GM23248 (cell line): Measurements from ENCODE around the gene SUZ12. TPM values are rescaled to one million over a fixed set of nuclear protein-coding genes. Genes with fewer than 3 reads are reported as not detected.
"Not testable (repeated sequence)": the region's sequence is repeated elsewhere in the genome, so short reads cannot be mapped to it uniquely, and the experiment has no call there.

Source experiments
- DNase-seq: peaks from one replicate; pipeline ENCODE4 v3.0.0-alpha.2; 2015
- H2AFZ ChIP-seq: fragments of 200-600 bp; sonication (generic); 2 replicates; pipeline ENCODE4 v1.6.1; 2016; ENCODE audit warnings: antibody characterized with exemption
- H3F3A ChIP-seq: fragments of 200-600 bp; sonication (generic); 2 replicates; pipeline ENCODE4 v1.6.1; 2016; ENCODE audit warnings: mild to moderate bottlenecking, antibody characterized with exemption, mixed run types; ENCODE audit not compliant: insufficient read depth
- H3K27ac ChIP-seq: fragments of 200-600 bp; sonication (generic); 2 replicates; pipeline ENCODE4 v1.5.1; 2016; ENCODE audit warnings: mild to moderate bottlenecking
- H3K27me3 ChIP-seq: fragments of 200-600 bp; sonication (generic); replicated peaks from 2 replicates; pipeline ENCODE4 v1.6.1; 2016; ENCODE audit warnings: mild to moderate bottlenecking; ENCODE audit not compliant: insufficient read depth
- H3K36me3 ChIP-seq: fragments of 200-600 bp; sonication (generic); 2 replicates; pipeline ENCODE4 v1.6.1; 2016; ENCODE audit warnings: low read depth, mild to moderate bottlenecking
- H3K4me1 ChIP-seq: fragments of 200-600 bp; sonication (generic); 2 replicates; pipeline ENCODE4 v1.6.1; 2016; ENCODE audit warnings: mild to moderate bottlenecking; ENCODE audit not compliant: insufficient read depth
- H3K4me2 ChIP-seq: fragments of 200-600 bp; sonication (generic); one replicate; pipeline ENCODE4 v1.6.1; 2016; ENCODE audit warnings: mild to moderate bottlenecking; ENCODE audit not compliant: unreplicated experiment
- H3K4me3 ChIP-seq: fragments of 200-600 bp; sonication (generic); 2 replicates; pipeline ENCODE4 v1.5.1; 2016; ENCODE audit warnings: mild to moderate bottlenecking
- H3K79me2 ChIP-seq: fragments of 200-600 bp; sonication (generic); 2 replicates; pipeline ENCODE4 v1.6.1; 2016; ENCODE audit warnings: mild to moderate bottlenecking; ENCODE audit not compliant: insufficient read depth
- H3K9ac ChIP-seq: fragments of 200-600 bp; sonication (generic); 2 replicates; pipeline ENCODE4 v1.6.1; 2016; ENCODE audit warnings: mild to moderate bottlenecking
- H3K9me2 ChIP-seq: fragments of 200-600 bp; sonication (generic); 2 replicates; pipeline ENCODE4 v1.6.1; 2016; ENCODE audit warnings: mixed run types, mild to moderate bottlenecking, moderate library complexity; ENCODE audit not compliant: insufficient read depth
- H3K9me3 ChIP-seq: fragments of 200-600 bp; sonication (generic); one replicate; pipeline ENCODE4 v1.6.1; 2017; ENCODE audit warnings: low read depth
- H4K20me1 ChIP-seq: fragments of 200-600 bp; sonication (generic); 2 replicates; pipeline ENCODE4 v1.6.0; 2016; ENCODE audit not compliant: insufficient read depth
- WGBS, 2 experiments: methylation state at CpG; one replicate each; pipeline ENCODE4 v1.1.6; 2015 to 2017; ENCODE audit warnings: low lambda C conversion rate in 2 of 2, low coverage in 1 of 2; ENCODE audit errors: missing lambda C conversion rate in 2 of 2; 5-methylcytosine and 5-hydroxymethylcytosine counted together
- in situ Hi-C: fragments of 300-500 bp; cut with MboI; formaldehyde crosslinking; loops from 2 replicates; pipeline ENCODE4 v1.15.0; 2020
- polyA plus RNA-seq: library from polyadenylated mRNA; unstranded; fragments of >200 nt; fragmentation: Nextera tagmentation; extraction: Ambion mirVana; gene quantifications from 2 replicates; pipeline ENCODE4 v1.2.1, GENCODE V29; 2016
- small RNA-seq: library from RNA; depleted of rRNA; stranded (forward); fragments of <200 nt; gene quantifications from one replicate; pipeline ENCODE3, GENCODE V24; 2014; ENCODE audit warnings: low read depth, low replicate concordance
- total RNA-seq: library from RNA; depleted of rRNA; stranded (reverse); fragments of >200 nt; shearing (Covaris generic); gene quantifications from 2 replicates; pipeline ENCODE4 v1.2.3, GENCODE V29; 2014; rRNA removed

SUZ12 gene
- total and polyA plus RNA-seq, 2 experiments from 2014 or later = 6.8 to 12.9 TPM

GRCh38 chr17:32041306-32041875 lies 104.6 kb downstream of the SUZ12 start:
- H3K27me3 ChIP-seq, H3K4me3 ChIP-seq, H3F3A ChIP-seq, H3K4me1 ChIP-seq, H2AFZ ChIP-seq, H3K4me2 ChIP-seq, H3K27ac ChIP-seq, H4K20me1 ChIP-seq, DNase-seq, H3K9me2 ChIP-seq, in situ Hi-C loops, H3K36me3 ChIP-seq, H3K9ac ChIP-seq, H3K79me2 ChIP-seq, H3K9me3 ChIP-seq: not testable (repeated sequence)
- 96 to 97% methylated on average over 16 to 19 of the region's 19 CpGs for WGBS, 2 experiments

GRCh38 chr17:32042266-32042665 lies 105.5 kb downstream of the SUZ12 start:
- H3K4me1 ChIP-seq, in situ Hi-C loops, H3F3A ChIP-seq, H3K9ac ChIP-seq, H3K36me3 ChIP-seq, DNase-seq, H3K27ac ChIP-seq, H3K9me3 ChIP-seq, H3K79me2 ChIP-seq, H3K4me2 ChIP-seq, H3K27me3 ChIP-seq, H3K9me2 ChIP-seq, H2AFZ ChIP-seq, H3K4me3 ChIP-seq, H4K20me1 ChIP-seq: not testable (repeated sequence)
- WGBS, 2 experiments = 98 to 99% methylated on average over 8 to 10 of the region's 11 CpGs

- H3K27me3 ChIP-seq, H3K9ac ChIP-seq, H3K9me2 ChIP-seq, H3K79me2 ChIP-seq, in situ Hi-C loops, H3K9me3 ChIP-seq, H3F3A ChIP-seq, H3K36me3 ChIP-seq, H2AFZ ChIP-seq, H3K4me3 ChIP-seq, H3K4me1 ChIP-seq, H3K4me2 ChIP-seq, H4K20me1 ChIP-seq, H3K27ac ChIP-seq: not testable (repeated sequence)
- 63 to 71% methylated on average over 3 of the region's 3 CpGs for WGBS, 2 experiments
- DNase-seq = peak; percentile 58
Observed at GRCh38 chr17:32045611-32046010, 108.8 kb downstream of the SUZ12 start.

- H3K79me2 ChIP-seq, H4K20me1 ChIP-seq, H3K4me3 ChIP-seq, H3K9me3 ChIP-seq, H3K36me3 ChIP-seq, H3K4me1 ChIP-seq, H3F3A ChIP-seq, H3K9ac ChIP-seq, H2AFZ ChIP-seq, H3K9me2 ChIP-seq, in situ Hi-C loops, DNase-seq, H3K27ac ChIP-seq, H3K4me2 ChIP-seq, H3K27me3 ChIP-seq: not testable (repeated sequence)
- WGBS, 2 experiments = 95 to 96% methylated on average over 6 of the region's 6 CpGs
Observed at GRCh38 chr17:32047663-32048062, 110.9 kb downstream of the SUZ12 start.

Small RNA genes lying within 50 kb of the gene (small RNA-seq; reads per million reads assigned to genes)
- gene AC090616.4 (not detected), gene RNA5SP437 (not detected)

Other genes with a start within 250 kb of the SUZ12 start
- 105 and 110 TPM in 2 replicates for gene COPRS, start 77.8 kb upstream of the SUZ12 start, total RNA-seq
- gene COPRS, start 77.8 kb upstream of the SUZ12 start, polyA plus RNA-seq = 113 and 114 TPM in 2 replicates
- 50.3 and 55.3 TPM in 2 replicates for gene UTP6, start 35.3 kb upstream of the SUZ12 start, total RNA-seq
- 76.5 and 79.6 TPM in 2 replicates for gene UTP6, start 35.3 kb upstream of the SUZ12 start, polyA plus RNA-seq
- 2.1 and 5.1 TPM in 2 replicates for gene LRRC37B, start 70.4 kb downstream of the SUZ12 start, total RNA-seq
- 3.1 and 3.7 TPM in 2 replicates for gene LRRC37B, start 70.4 kb downstream of the SUZ12 start, polyA plus RNA-seq
- 31.9 and 54.9 TPM in 2 replicates for gene RHOT1, start 205.5 kb downstream of the SUZ12 start, total RNA-seq
- 25.2 and 26.9 TPM in 2 replicates for gene RHOT1, start 205.5 kb downstream of the SUZ12 start, polyA plus RNA-seq